Tibial nerve (tissue), 4 donors: ENCODE measurements around the gene KCNJ1.

Experiments used
- CTCF ChIP-seq, 5 experiments: fragments of 200-600 bp in 3 of 5; fragments of 450-650 bp in 2 of 5; sonication (generic) in 3 of 5; IDR thresholded peaks; one replicate each; pipeline ENCODE4 v1.5.1; 2016 to 2019; ENCODE audit warnings: antibody characterized with exemption in 5 of 5, mild to moderate bottlenecking in 3 of 5, moderate library complexity in 2 of 5
- EP300 ChIP-seq, 2 donors: sonication (generic); formaldehyde crosslinking; IDR thresholded peaks; one replicate each; pipeline ENCODE4 v1.6.1; 2017; ENCODE audit warnings: antibody characterized with exemption in 2 of 2, mild to moderate bottlenecking in 1 of 2

- TF ChIP-seq CTCF (IDR thresholded peaks at IDR 0.05) (no peak), EP300 (IDR thresholded peaks at IDR 0.05) (no peak)
These were observed 47.9 kb downstream of the KCNJ1 start for GRCh38 chr11:128819198-128819597.
